A549 (cell line): Measurements from ENCODE around the gene TRMT61A.

Experiments
- CHD4 ChIP-seq: fragments of 200-600 bp; sonication (generic); IDR thresholded peaks from 2 replicates; pipeline ENCODE4 v1.6.1; 2016; ENCODE audit warnings: antibody characterized with exemption, mild to moderate bottlenecking, borderline replicate concordance
- CTCF ChIP-seq: fragments of >200 bp; sonication (Bioruptor Twin); formaldehyde crosslinking; IDR thresholded peaks from 3 replicates; pipeline ENCODE4 v1.5.1; 2016
- GATA3 ChIP-seq: IDR thresholded peaks from 2 replicates; pipeline ENCODE4 v1.6.1; 2012; ENCODE audit warnings: borderline replicate concordance
- KDM1A ChIP-seq: fragments of 200-600 bp; sonication (generic); IDR thresholded peaks from 2 replicates; pipeline ENCODE4 v1.6.1; 2016; ENCODE audit warnings: low read depth, mild to moderate bottlenecking
- MAX ChIP-seq: IDR thresholded peaks from 2 replicates; pipeline ENCODE4 v1.6.1; 2012
- POLR2A ChIP-seq: IDR thresholded peaks from 2 replicates; pipeline ENCODE4 v1.6.1; 2012; ENCODE audit warnings: mild to moderate bottlenecking, low read length
- RFX5 ChIP-seq: fragments of 450-650 bp; IDR thresholded peaks from 2 replicates; pipeline ENCODE4 v1.7.1; 2014; ENCODE audit warnings: antibody characterized with exemption, mild to moderate bottlenecking, moderate library complexity
- USF2 ChIP-seq: fragments of 450-650 bp; IDR thresholded peaks from 2 replicates; pipeline ENCODE4 v1.6.1; 2014; ENCODE audit warnings: antibody characterized with exemption

- TF ChIP-seq CTCF (no peak), MAX (no peak), KDM1A (no peak), POLR2A (no peak), CHD4 (no peak), GATA3 (no peak), RFX5 (no peak), USF2 (no peak)
Observed at GRCh38 chr14:103547941-103548462, 19.0 kb downstream of the TRMT61A start.
